Left renal pelvis (tissue), 4 donors: ENCODE data around the gene SOAT2. TPM values are rescaled to one million over a fixed set of nuclear protein-coding genes. Genes with fewer than 3 reads are reported as not detected.

ENCODE experiments used
- polyA plus RNA-seq, 4 donors: library from polyadenylated mRNA; unstranded; fragments of 120-200 nt; gene quantifications; one replicate each; pipeline ENCODE4 v1.2.1, GENCODE V29; 2013; ENCODE audit not compliant: insufficient read length in 4 of 4

Gene SOAT2
- polyA plus RNA-seq, 4 donors: 0.72 to 1.3 (median 1.1) TPM

Other genes with a start within 250 kb of the SOAT2 start
- 100 to 1,000 TPM in 3 of 4 donors, 1 to 10 TPM in 1; 6.0 to 285 (median 246) TPM for gene KRT8, start 198.4 kb upstream of the SOAT2 start, polyA plus RNA-seq
- gene KRT18, start 154.4 kb upstream of the SOAT2 start, polyA plus RNA-seq: 100 to 1,000 TPM in 3 of 4 donors, 1 to 10 TPM in 1; 9.7 to 215 (median 179) TPM
- gene EIF4B, start 97.0 kb upstream of the SOAT2 start, polyA plus RNA-seq: 100 to 1,000 TPM; 470 to 530 (median 505) TPM
- gene TNS2, start 53.4 kb upstream of the SOAT2 start, polyA plus RNA-seq: 100 to 1,000 TPM in 3 of 4 donors, 10 to 100 TPM in 1; 90.5 to 142 (median 127) TPM
- gene SPRYD3, start 24.1 kb upstream of the SOAT2 start, polyA plus RNA-seq: 10 to 100 TPM; 17.2 to 28.6 (median 19.0) TPM
- gene IGFBP6, start 5.8 kb upstream of the SOAT2 start, polyA plus RNA-seq: 100 to 1,000 TPM in 1 of 4 donors, 10 to 100 TPM in 3; 14.0 to 241 (median 19.8) TPM
- 10 to 100 TPM; 53.2 to 76.4 (median 67.8) TPM for gene ZNF740, start 77.2 kb downstream of the SOAT2 start, polyA plus RNA-seq
- gene CSAD, start 77.4 kb downstream of the SOAT2 start, polyA plus RNA-seq: 100 to 1,000 TPM in 1 of 4 donors, 10 to 100 TPM in 3; 32.9 to 117 (median 70.5) TPM
- 1 to 10 TPM in 2 of 4 donors, under 1 TPM in 2; 0.86 to 2.4 (median 1.1) TPM for gene ITGB7, start 103.8 kb downstream of the SOAT2 start, polyA plus RNA-seq
- gene RARG, start 128.7 kb downstream of the SOAT2 start, polyA plus RNA-seq: 10 to 100 TPM; 32.3 to 73.8 (median 38.9) TPM
- gene ESPL1, start 164.8 kb downstream of the SOAT2 start, polyA plus RNA-seq: 10 to 100 TPM in 2 of 4 donors, 1 to 10 TPM in 2; 8.1 to 14.3 (median 9.2) TPM
- gene PFDN5, start 192.1 kb downstream of the SOAT2 start, polyA plus RNA-seq: 100 to 1,000 TPM; 546 to 729 (median 657) TPM
- gene MYG1, start 196.2 kb downstream of the SOAT2 start, polyA plus RNA-seq: 10 to 100 TPM; 37.7 to 56.1 (median 48.6) TPM
- 10 to 100 TPM; 60.7 to 89.4 (median 76.2) TPM for gene AAAS, start 218.1 kb downstream of the SOAT2 start, polyA plus RNA-seq
- under 1 TPM; 0.17 to 0.27 (median 0.24) TPM for gene SP7, start 232.9 kb downstream of the SOAT2 start, polyA plus RNA-seq